Muscle of leg (tissue), 11 donors: ENCODE data around the gene CCDC184. TPM values are rescaled to one million over a fixed set of nuclear protein-coding genes. Genes with fewer than 3 reads are reported as not detected.

Experiments
- DNase-seq: peaks from one replicate; pipeline ENCODE4 v3.0.0; 2013
- H3K27ac ChIP-seq: one replicate; pipeline ENCODE4 v1.5.1; 2013; ENCODE audit warnings: mild to moderate bottlenecking, low read length, control low read depth
- H3K27me3 ChIP-seq: one replicate; pipeline ENCODE4 v1.6.1; 2013; ENCODE audit warnings: low read length; ENCODE audit not compliant: control insufficient read depth, insufficient read depth
- H3K36me3 ChIP-seq: one replicate; pipeline ENCODE4 v1.6.1; 2013; ENCODE audit warnings: low read length; ENCODE audit not compliant: control insufficient read depth, insufficient read depth
- H3K4me1 ChIP-seq: one replicate; pipeline ENCODE4 v1.6.1; 2013; ENCODE audit warnings: low read length; ENCODE audit not compliant: control insufficient read depth, insufficient read depth
- H3K4me3 ChIP-seq: one replicate; pipeline ENCODE4 v1.5.1; 2013; ENCODE audit warnings: low read length, control low read depth
- H3K9me3 ChIP-seq: replicated peaks from 2 replicates; pipeline ENCODE4 v1.6.1; 2013; ENCODE audit warnings: low read depth, low read length; ENCODE audit not compliant: control insufficient read depth
- WGBS: methylation state at CpG from one replicate; pipeline ENCODE4 v1.1.5; 2013; ENCODE audit warnings: missing lambda C conversion rate; ENCODE audit not compliant: insufficient coverage; 5-methylcytosine and 5-hydroxymethylcytosine counted together
- polyA plus RNA-seq, 8 donors: library from polyadenylated mRNA; unstranded; fragments of 120-200 nt; gene quantifications; one replicate each; pipeline versions ENCODE4 v1.2.1 to v1.2.3, GENCODE V29; 2013; ENCODE audit warnings: inconsistent platforms in 1 of 8, low replicate concordance in 1 of 8; ENCODE audit not compliant: insufficient read length in 8 of 8, insufficient read depth in 1 of 8
- total RNA-seq: library from RNA; stranded (reverse); fragments of 120-200 nt; gene quantifications from one replicate; pipeline ENCODE4 v1.2.4, GENCODE V29; 2013

Gene CCDC184
- total and polyA plus RNA-seq, 9 donors = 0.60 to 3.3 (median 1.2) TPM

GRCh38 chr12:48176417-48176751, 7.1 kb upstream of the CCDC184 start:
- H3K36me3 ChIP-seq = no peaks in the 10 kb centered on the region
- peaks cover 2% of the 10 kb centered on the region for H3K4me1 ChIP-seq
- H3K27me3 ChIP-seq = peaks cover 15% of the 10 kb centered on the region
- no peak overlapping the region for H3K27ac ChIP-seq
- H3K9me3 ChIP-seq = no peaks in the 10 kb centered on the region
- DNase-seq = no peak
- no peak overlapping the region for H3K4me3 ChIP-seq

GRCh38 chr12:48177982-48178381, 5.5 kb upstream of the CCDC184 start:
- Histone ChIP-seq H3K36me3 (no peaks in the 10 kb centered on the region), H3K9me3 (no peaks in the 10 kb centered on the region), H3K4me1 (peaks cover 6% of the 10 kb centered on the region), H3K27ac (no peak overlapping the region), H3K27me3 (peaks cover 27% of the 10 kb centered on the region), H3K4me3 (no peak overlapping the region)
- no CpG with 5 or more reads among the region's 4 CpGs for WGBS
- no peak for DNase-seq

GRCh38 chr12:48179466-48179865, 4.0 kb upstream of the CCDC184 start:
- H3K9me3 ChIP-seq = no peaks in the 10 kb centered on the region
- H3K36me3 ChIP-seq = no peaks in the 10 kb centered on the region
- no peak for DNase-seq
- H3K27me3 ChIP-seq = peaks cover 42% of the 10 kb centered on the region
- no CpG with 5 or more reads among the region's 1 CpG for WGBS
- H3K27ac ChIP-seq = no peak overlapping the region
- no peak overlapping the region for H3K4me3 ChIP-seq
- H3K4me1 ChIP-seq = peaks cover 20% of the 10 kb centered on the region

- H3K9me3 ChIP-seq = no peaks in the 10 kb centered on the region
- H3K4me1 ChIP-seq = peaks cover 25% of the 10 kb centered on the region
- 60% methylated on average over 1 of the region's 1 CpG for whole genome bisulfite sequencing
- H3K27ac ChIP-seq = no peak overlapping the region
- no peaks in the 10 kb centered on the region for H3K36me3 ChIP-seq
- peaks cover 52% of the 10 kb centered on the region for H3K27me3 ChIP-seq
- no peak overlapping the region for H3K4me3 ChIP-seq
- DNase-seq = no peak
Measured at GRCh38 chr12:48180424-48180823, 3.0 kb upstream of the CCDC184 start.

- peaks cover 57% of the 10 kb centered on the region for H3K27me3 ChIP-seq
Measured at GRCh38 chr12:48180857-48181495, 2.5 kb upstream of the CCDC184 start.

GRCh38 chr12:48182631-48183030, 813 bp upstream of the CCDC184 start:
- no peak overlapping the region for H3K27ac ChIP-seq
- H3K4me3 ChIP-seq = peak overlapping the region; percentile 53
- no peaks in the 10 kb centered on the region for H3K36me3 ChIP-seq
- H3K9me3 ChIP-seq = no peaks in the 10 kb centered on the region
- no peak for DNase-seq
- H3K4me1 ChIP-seq = peaks cover 24% of the 10 kb centered on the region
- H3K27me3 ChIP-seq = peaks cover 66% of the 10 kb centered on the region
- WGBS = 0% methylated on average over 2 of the region's 7 CpGs

More at GRCh38 chr12:48180857-48181495, 2.5 kb upstream of the CCDC184 start:
- DNase-seq = no peak
- Histone ChIP-seq H3K4me3 (no peak overlapping the region), H3K4me1 (peaks cover 24% of the 10 kb centered on the region), H3K9me3 (no peaks in the 10 kb centered on the region), H3K36me3 (no peaks in the 10 kb centered on the region), H3K27ac (no peak overlapping the region)
- 96% methylated on average over 2 of the region's 2 CpGs for WGBS

GRCh38 chr12:48183876-48184548, 568 bp downstream of the CCDC184 start:
- Histone ChIP-seq H3K27ac (no peak overlapping the region), H3K27me3 (peaks cover 67% of the 10 kb centered on the region), H3K4me1 (peaks cover 24% of the 10 kb centered on the region), H3K36me3 (no peaks in the 10 kb centered on the region), H3K4me3 (peak overlapping the region; percentile 53), H3K9me3 (no peaks in the 10 kb centered on the region)
- under 1% methylated on average over 57 of the region's 61 CpGs for WGBS
- DNase-seq = no peak

- peaks cover 24% of the 10 kb centered on the region for H3K4me1 ChIP-seq
- H3K4me3 ChIP-seq = peak overlapping the region; percentile 20
- H3K27ac ChIP-seq = no peak overlapping the region
- peaks cover 65% of the 10 kb centered on the region for H3K27me3 ChIP-seq
- no peaks in the 10 kb centered on the region for H3K36me3 ChIP-seq
- 3% methylated on average over 15 of the region's 20 CpGs for WGBS
- H3K9me3 ChIP-seq = no peaks in the 10 kb centered on the region
- DNase-seq = no peak
Measured at GRCh38 chr12:48184549-48184922, 1.1 kb downstream of the CCDC184 start.

GRCh38 chr12:48185181-48185919, 1.9 kb downstream of the CCDC184 start:
- Histone ChIP-seq H3K4me3 (no peak overlapping the region), H3K4me1 (peaks cover 24% of the 10 kb centered on the region), H3K9me3 (no peaks in the 10 kb centered on the region), H3K36me3 (no peaks in the 10 kb centered on the region), H3K27me3 (peaks cover 65% of the 10 kb centered on the region), H3K27ac (no peak overlapping the region)
- DNase-seq = no peak
- 26% methylated on average over 4 of the region's 10 CpGs for WGBS

- no peak overlapping the region for H3K4me3 ChIP-seq
- H3K27me3 ChIP-seq = peaks cover 44% of the 10 kb centered on the region
- no peaks in the 10 kb centered on the region for H3K36me3 ChIP-seq
- no peak overlapping the region for H3K27ac ChIP-seq
- H3K4me1 ChIP-seq = peaks cover 18% of the 10 kb centered on the region
- 80% methylated on average over 7 of the region's 10 CpGs for WGBS
- no peak for DNase-seq
- H3K9me3 ChIP-seq = no peaks in the 10 kb centered on the region
Measured at GRCh38 chr12:48187916-48188695, 4.7 kb downstream of the CCDC184 start.
